NCI-H460 (cell line): Measurements from ENCODE around the gene TTC9. TPM values are rescaled to one million over a fixed set of nuclear protein-coding genes. Genes with fewer than 3 reads are reported as not detected.
"Not testable (repeated sequence)": the region's sequence is repeated elsewhere in the genome, so short reads cannot be mapped to it uniquely, and the experiment has no call there.

Experiments
- DNase-seq: peaks from one replicate; pipeline ENCODE4 v3.0.0-alpha.2; 2016; ENCODE audit warnings: low read depth; ENCODE audit errors: extremely low read depth
- total RNA-seq: library from RNA; depleted of rRNA; stranded (reverse); fragments of >200 nt; shearing (Covaris generic); gene quantifications from 2 replicates; pipeline ENCODE4 v1.2.3, GENCODE V29; 2014

Gene TTC9
- total RNA-seq, 1 experiment from 2014 or later: 0.67 TPM

DNA sequence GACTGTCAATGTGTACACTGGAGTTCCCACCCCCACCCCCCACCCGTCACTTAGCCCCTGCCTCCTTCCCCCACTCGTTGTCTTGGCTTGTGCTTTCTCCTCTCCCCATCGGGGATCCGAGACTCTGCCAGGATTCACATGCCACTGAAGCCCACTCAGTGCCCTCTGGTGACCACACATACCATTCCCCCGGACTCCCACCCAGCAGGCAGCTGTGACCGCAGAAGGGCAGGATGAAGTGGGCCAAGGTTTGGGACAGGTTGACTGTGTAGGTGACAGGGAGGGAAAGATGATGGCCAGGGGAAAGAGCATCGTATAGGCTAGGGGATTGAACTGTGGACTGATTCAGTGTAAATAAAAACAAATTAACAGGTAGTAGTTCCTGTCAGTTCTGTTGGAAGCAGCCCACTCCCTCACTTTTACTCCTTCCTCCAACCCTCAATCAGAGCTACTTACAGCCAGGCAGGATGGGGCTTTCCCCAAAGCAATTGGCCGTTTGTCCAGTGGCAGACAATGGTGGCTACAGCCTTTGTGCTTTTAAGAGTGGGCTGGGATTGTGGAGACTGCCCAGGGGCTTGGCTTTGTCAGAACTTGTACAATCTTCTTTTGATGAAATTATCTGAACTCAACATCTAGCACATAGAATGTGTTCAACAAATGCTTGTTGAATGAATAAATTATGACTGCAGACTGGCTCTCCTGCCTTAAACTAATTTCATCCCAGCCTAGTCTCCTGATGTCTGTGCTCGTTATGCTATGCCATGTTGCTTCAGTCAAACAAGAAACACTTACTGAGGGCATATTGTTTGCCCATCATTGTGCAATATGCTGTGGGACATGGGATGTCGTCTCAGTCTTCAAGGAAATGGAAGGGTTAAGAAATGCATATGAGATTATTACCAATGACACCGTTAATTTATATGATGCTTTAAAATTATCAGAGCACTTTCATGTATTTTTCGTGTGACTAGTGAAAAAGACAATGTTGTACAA, 30.2 kb downstream of the TTC9 start:
- no peak for DNase-seq

DNA sequence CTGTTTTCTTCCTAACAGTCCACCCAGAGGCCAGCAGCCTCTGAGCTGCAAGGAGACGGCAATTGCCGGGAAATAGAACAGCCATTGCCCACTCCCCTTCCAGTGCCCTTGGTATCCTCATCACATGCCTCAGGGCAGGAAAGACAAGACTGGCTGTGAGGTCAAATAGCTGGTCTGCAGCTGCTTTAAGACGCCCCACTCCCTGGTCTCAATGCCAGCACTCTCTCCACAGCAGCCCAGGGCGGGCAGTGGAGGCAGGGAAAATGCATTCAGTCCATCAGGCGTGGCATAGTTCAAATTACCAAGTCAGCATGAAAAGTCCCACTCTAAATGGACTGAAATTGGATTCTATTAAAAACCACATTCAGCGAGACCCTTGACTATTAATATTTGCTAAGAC, 35.6 kb downstream of the TTC9 start:
- DNase-seq: no peak

DNA sequence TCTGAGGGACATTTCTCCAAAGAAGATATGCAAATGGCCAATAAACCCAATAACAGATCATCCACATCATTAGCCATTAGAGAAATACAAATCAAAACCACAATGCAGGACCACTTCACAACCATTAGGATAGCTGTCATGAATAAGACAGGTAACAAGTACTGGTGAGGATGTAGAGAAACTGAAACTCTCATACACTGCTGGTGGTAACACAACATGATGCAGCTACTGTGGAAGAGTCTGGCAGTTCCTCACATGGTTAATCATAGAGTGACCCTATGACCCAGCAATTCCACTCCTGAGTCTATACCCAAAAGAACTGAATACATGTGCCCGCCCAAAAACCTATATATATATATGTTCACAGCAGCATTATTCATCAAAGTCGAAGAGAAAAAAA, 39.0 kb downstream of the TTC9 start:
- DNase-seq: no peak

DNA sequence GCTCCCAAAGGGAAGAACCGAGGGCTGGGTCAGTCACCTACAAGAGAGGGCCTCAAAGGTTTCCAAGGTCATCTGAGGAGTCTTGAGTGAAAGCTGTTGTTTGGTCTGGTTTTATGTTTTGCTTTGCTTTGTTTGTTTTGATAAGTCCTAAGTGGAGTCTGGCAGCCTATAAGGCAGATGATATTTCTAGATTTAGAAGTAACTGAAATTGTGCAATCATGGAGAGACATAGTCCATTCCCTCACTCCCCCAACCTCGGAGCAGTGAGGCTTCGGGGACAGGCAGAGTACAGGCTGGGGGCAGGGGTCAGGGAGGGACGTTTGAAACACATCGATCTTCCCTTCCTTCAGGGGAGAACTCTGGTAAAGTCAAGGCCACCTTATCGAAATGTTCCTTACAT, 42.3 kb downstream of the TTC9 start:
- no peak for DNase-seq

DNA sequence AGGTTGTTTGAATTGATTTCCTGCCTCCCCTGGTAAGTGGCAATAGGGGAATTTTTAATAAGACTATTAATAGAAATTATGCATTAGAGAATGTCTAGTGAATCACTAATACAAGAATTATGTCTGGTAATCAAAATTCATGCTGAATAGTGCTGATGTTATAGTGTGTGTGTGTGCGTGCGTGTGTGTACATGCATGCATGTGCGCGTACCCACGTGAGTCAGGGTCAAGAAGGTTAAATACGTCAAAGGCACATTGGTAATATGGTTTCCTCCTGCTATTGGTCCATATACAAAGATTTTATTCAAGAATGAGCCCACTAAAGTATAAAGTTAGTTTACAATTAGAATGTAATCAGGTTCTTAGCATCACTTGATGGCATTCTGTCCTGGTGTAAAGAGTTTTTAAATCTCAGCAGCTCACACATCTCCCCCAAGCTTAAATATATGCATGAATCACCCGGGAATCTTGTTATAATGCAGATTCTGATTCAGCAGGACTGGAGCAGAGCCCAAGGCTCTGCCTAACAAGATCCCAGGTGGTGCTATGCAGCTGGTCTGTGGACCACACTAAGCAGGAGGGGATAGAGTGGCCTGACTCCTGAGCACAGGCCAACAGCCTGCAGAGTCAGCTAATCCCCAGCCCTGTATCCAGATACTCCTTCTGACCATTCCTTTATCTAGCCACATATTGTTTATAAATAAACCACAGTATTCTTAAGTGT, 43.9 kb downstream of the TTC9 start:
- no peak for DNase-seq

DNA sequence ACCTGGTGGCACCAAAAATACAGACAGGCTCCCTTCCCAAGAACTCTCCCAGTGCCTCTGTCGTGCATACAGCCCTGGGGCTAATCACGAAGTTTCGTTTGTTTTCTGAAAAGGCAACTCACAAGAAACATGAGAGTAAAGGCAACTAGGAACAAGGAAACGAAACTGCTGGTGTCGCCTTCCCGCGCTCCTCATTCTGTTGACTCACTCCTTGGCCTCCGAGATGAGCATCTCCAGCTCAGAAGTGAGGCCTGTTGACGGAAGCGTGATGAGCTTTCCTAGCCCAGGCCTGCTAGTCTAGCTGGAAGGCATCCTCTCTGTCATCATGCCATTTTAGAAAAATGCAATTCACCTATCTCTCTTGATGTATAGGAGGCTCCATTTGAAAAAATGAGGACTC, 50.5 kb downstream of the TTC9 start:
- DNase-seq: no peak

DNA sequence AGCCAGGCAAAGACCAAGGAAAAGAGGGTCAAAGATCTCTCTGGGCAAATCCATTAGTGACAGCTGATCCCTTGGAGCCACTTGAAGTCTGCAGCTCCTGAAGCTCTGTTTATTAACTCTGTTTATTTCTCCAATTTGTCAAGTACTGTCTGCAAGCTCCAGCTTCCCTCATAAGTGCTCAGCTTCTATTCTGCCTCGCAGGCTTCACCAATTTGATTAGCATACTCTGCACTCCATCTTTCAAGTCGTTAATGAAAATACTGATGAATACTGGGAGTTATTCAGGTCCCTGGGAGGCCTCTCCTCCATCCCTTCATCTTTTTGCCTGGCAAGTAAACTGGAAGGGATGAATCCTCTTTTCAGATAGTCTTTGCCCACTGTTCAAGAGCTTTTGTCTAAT, 54.3 kb downstream of the TTC9 start:
- DNase-seq: no peak

DNA sequence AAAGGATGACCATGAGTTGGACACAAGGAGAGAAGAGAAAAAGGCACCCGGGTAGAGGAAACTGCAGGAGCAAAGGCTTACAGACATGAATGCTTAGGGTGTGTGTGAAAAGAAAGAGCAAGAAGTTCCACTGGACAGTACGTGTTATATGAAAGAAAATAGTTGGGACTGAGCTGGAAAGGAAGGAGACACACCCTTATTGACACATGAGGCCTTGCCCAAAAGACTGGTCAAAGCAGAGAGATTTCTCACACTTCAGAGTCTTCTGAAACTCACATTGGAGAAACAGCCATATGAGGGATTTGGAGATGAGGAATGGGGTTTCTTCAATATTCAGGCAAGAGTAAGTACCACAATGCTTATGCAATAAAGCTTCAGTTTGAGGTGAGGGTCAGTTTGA, 56.0 kb downstream of the TTC9 start:
- peak; percentile 69 for DNase-seq

DNA sequence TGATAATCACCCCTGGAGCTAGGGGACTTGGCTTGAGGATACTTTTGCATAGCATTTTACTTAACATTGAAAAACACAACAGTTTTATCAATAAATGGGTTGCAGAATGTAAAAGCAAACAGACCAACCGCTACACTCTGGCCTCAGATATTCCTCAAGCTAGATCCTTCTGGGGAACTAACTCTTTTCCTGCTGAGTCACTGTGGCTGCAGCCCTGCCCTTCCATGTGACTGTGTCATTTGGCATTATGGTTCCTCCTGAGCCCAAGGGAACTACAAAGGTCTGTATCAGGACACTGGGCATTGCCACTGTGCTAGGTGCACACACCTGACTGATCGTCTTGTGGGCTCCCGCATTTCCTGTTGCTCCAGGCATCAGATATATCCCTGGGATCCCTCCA, 56.6 kb downstream of the TTC9 start:
- DNase-seq: peak; percentile 71

DNA sequence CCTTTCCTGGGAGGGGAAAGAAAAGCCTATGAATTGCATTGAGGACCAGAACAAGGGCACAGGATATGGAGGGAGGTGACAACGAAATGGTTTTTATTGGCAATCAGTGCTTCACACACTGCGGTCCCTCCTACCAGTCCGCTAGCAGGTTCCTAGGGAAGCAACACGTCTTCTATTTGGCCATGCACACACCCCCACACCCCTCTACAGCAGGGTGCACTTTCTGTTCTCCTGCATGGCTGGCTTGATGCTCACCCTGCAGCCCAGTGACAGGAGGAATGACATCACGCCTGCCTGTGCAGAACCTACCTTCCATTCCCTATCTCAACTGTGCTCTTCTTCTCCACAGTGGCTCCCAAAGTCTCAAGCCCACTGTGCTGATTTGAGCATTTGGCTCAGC, 57.9 kb downstream of the TTC9 start:
- DNase-seq: no peak

DNA sequence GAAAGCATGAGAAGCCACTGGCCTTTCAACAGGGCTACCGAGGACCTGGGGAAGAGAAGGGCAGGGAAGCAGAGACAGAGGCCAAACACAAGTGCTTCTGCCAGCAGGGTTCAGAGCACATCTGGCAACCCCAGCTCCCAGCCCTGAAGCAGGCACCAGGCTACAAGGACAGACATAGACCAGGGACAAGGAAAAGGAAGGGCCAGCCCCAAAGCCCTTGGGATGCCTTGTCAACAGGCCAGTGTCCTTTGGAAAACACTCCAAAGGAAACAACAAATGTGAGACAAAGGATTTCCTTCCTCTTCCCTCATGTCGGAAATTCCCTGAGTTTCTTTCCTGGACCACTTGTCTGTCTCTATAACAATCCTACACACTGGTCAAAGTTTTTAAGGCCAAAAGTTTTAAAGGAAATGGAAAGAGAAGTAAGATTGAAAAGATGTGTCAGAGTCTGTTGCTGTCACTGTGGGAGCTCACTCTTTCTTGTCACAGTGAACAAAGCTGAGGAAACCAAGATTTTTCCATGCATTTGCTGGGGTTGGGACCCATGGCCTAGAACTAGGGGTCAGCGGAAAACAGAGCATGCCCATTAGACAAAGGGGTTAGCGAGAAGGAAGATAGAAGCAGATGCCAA, 59.4 kb downstream of the TTC9 start:
- no peak for DNase-seq

DNA sequence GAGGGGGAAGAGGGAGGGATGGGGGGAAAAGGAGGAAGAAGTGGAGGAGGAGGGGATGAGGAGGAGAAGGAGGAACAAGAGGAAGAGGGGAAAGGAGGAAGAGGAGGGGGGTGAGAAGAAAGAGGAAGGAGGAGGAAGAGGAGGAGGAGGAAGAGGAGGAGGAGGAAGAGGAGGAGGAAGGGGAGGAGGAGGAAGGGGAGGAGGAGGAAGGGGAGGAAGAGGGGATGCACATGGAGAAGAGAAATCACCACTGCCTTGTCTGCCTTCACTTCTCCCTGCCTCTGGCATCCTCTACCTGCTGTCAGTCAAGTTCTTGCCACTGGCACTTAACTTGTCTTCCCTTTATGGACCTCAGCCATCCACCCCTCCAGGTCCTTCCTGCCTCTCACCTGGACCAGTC, 59.9 kb downstream of the TTC9 start:
- DNase-seq: no peak

DNA sequence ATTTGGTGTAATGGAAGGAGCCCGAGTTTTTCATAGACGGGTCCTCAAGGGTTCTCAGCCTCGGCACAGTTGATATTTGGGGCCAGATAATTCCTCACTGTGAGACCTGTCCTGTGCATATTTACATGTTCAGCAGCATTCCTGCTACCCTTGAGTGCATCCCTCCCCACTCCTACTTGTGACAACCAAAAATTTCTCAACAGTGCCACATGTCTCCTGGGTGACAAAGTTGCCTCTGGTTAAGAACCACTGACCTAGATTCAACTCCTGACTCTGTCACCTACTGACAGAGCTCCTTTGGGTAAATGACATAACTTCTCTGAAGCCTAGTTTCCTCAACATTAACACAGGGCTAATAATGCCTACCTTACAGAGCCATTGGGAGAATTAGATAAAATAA, 60.4 kb downstream of the TTC9 start:
- DNase-seq: no peak

DNA sequence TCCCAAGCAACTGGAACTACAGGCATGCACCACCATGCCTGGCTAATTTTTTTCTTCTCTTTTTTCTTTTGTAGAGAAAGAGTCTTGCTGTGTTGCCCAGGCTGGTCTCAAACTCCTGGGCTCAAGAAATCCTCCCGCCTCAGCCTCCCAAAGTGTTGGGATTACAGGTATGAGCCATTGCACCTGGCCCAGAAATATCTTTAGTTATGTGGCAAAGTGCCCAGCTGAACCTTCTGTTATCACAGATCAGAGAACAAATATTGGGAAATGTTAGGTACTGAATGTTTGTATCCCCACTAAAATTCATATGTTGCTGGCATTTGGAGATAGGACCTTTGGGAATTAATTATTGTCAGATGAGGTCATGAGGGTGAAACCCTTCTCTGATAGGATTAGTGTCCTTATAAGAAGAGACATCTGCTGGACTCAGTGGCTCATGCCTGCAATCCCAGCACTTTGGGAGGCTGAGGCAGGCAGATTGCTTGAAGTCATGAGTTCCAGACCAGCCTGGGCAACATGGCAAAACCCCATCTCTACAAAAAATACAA, 62.0 kb downstream of the TTC9 start:
- DNase-seq: not testable (repeated sequence)

DNA sequence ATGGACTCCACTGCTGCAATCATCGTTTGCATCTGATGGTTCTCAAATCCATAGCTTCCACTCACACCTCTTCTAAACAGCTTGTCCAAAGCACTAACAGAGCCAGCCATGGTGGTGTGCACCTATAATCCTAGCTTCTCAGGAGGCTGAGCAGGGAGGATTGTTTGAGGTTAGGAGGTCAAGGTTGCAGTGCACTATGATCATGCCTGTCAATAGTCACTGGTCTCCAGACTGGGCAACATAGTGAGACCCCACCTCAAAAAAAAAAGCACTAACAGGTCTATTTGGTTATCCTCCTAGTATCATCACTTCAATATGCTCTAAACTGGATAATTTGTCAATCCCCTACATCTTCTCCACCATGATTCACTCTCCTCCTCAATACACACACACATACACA, 63.2 kb downstream of the TTC9 start:
- DNase-seq: no peak

DNA sequence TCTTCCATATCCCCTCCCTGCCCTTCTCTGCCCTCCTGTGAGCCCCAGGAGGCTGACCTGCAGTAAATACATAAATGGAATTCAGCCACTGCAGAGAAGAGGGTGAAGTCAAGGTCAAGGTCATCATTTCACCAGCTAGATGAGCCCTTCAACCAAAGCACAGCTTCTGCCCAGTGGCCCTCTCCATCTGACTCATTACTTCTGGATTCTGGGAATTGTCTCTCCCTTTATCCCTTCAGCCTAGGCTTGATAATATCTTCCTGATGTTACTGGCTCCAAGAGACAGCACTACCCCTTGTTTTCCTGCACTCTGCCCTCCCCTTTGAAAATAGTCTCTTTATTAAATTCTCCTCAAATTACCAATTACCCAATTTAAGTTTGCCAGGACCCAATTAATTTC, 64.5 kb downstream of the TTC9 start:
- no peak for DNase-seq

DNA sequence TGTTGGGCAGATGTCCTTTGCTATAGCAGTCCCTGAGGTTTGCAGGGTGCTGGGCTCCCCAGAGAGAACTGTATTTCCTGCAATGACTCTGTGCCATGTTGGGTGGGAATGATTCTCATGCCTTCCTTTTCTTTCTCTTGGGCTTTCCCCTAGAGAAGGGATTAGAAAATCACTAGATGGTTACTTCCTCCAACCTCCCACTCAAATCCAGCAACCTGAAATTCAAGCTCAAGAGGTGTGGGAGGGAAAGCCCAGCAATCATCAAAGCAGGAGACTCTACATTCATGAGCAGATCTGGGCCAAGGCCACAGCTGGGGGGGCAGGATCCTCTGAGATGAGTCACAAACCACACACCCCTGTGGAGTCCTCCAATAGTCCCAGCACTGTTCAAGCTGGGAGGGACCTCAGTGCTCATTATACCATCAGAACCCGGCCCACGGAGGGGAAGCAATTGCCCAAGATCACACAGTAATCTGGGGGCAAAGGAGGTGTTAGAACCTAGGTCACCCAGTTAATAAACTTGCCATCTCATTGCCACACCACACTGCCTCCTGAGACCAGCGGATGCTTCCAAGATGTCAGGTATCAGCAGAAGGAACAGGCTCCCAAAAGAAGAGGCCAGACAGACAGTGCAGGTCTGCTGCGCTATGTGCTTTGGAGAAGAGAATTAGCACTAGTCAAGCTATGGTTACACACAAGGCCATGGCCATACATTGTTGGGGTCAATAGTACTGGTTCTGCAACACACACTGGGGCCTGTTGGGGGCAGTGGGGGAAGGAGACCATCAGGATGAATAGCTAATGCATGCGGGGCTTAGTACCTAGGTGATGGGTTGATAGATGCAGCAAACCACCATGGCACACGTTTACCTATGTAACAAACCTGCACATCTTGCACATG, 65.7 kb downstream of the TTC9 start:
- DNase-seq: no peak

DNA sequence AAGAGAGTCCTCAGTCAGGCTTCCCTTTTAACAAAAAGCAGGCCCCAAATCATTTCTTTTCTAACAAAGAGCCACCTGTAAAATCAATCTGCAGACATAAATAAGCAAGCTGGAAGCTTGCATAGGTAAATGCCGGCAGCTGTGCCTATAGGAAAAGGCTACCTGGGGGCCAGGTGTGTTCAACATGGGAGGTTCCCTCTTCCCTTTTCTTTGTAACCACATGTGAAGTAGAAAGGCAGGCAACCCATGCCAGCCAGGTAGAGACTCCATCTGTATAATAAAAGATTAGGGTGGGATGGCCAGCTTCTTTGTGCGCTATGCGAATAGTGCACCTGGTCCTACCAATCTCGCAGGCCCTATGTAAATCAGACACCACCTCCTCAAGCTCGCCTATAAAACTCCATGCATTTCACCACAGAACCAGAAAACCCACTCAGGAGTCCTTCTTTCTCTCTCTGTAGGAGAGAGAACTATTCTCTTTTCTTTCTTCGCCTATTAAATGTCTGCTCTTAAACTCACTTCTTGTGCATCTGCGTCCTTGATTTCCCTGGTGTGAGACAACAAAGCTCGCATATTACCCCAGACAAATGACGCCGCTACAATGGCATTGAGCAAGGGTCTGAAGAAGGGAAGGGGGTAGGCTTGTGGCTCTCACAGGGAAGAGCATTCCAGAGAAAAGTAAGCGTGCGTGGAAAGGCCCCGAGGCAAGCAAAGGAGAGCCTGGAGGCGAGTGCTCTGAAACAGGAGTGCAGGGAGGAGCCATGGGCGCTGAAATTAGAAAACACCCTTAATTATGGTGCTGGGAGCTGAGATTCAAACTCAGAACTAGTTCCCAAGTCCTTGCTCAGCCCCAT, 67.2 kb downstream of the TTC9 start:
- DNase-seq: no peak

DNA sequence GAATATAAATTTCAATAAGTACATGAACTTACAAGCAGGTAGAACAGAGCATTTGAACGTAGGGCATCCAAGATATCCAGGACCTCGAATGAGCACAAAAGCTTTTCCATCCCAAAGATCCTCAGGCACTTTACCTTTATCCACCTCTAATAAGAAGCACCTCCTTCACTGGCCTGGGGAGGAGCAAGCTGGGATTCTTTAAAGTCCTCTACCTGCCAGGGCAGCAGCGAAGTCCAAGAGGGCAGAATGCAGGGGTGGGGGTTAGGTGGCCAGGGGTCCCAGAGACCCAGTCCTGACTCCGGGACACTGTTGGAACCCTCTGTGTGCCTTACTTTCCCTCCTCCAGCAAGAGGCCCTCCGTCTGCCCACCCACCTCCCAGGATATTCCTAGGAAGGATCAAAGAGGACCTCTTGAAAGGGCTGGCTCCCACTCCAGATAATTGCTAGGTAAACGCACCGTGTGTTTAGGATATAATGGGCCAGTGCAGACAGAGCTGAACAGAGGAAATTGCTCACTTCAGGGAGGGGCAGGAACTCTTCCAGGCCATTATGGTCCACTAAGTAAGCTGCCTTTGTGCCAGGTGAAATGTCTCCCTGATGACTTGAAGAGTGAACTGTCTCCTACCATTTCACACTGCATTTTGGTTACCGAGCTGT, 68.1 kb downstream of the TTC9 start:
- no peak for DNase-seq
